GM12878 (cell line): Measurements from ENCODE around the gene TTL. TPM values are rescaled to one million over a fixed set of nuclear protein-coding genes. Genes with fewer than 3 reads are reported as not detected.
"Not testable (repeated sequence)": the region's sequence is repeated elsewhere in the genome, so short reads cannot be mapped to it uniquely, and the experiment has no call there.

Experiments used
- ATAC-seq: fragments of 200-7000 bp; cut with Tn5 transposase; 3 replicates; pipeline ENCODE4 v1.9.1; 2020; ENCODE audit warnings: mild to moderate bottlenecking, moderate library complexity
- BruUV-seq: library from RNA; stranded (reverse); fragments of 400-500 nt; replicated peaks from 2 replicates; lab custom pipeline; 2021; lab: Mats Ljungman, UMichigan
- CTCF ChIA-PET: fragments of 300-600 bp; sonication (Branson Sonifier 250); formaldehyde crosslinking; extraction: SDS; loops from one replicate; lab custom pipeline; 2021; ENCODE audit warnings: inconsistent platforms; lab: Yijun Ruan, JAX
- POLR2A ChIA-PET: fragments of 350-600 bp; formaldehyde crosslinking; extraction: SDS; loops from one replicate; lab custom pipeline; 2021; ENCODE audit warnings: inconsistent platforms; lab: Charles Lee
- RAD21 ChIA-PET: fragments of 300-600 bp; sonication (Branson Sonifier 250); formaldehyde crosslinking; loops from one replicate; lab custom pipeline; 2023; ENCODE audit warnings: antibody characterized with exemption; ENCODE audit not compliant: unreplicated experiment; lab: Charles Lee
- SMC1A ChIA-PET: fragments of 300-600 bp; sonication (Branson Sonifier 250); formaldehyde crosslinking; loops from one replicate; lab custom pipeline; 2023; ENCODE audit not compliant: unreplicated experiment, uncharacterized antibody; lab: Charles Lee
- DNase-seq: peaks from one replicate; pipeline ENCODE4 v3.0.0-alpha.2; 2011; ENCODE audit warnings: low read depth, low spot score
- FAIRE-seq: peaks from 3 replicates; lab custom pipeline; 2011; peaks lifted over from hg19 to GRCh38; lab: Jason Lieb, UNC
- H2AFZ ChIP-seq: 2 replicates; pipeline ENCODE4 v1.6.0; 2011; ENCODE audit warnings: low read depth, low read length, control low read depth; ENCODE audit not compliant: control insufficient read depth
- H3K27ac ChIP-seq: 2 replicates; pipeline ENCODE4 v1.5.1; 2011; ENCODE audit warnings: control low read depth; ENCODE audit not compliant: control insufficient read depth, insufficient read depth
- H3K27me3 ChIP-seq, 2 experiments: replicated peaks in 1 of 2; 2 replicates each; pipeline versions ENCODE4 v1.6.0 to v1.6.1; 2011; ENCODE audit warnings: low read length in 1 of 2; ENCODE audit not compliant: control insufficient read depth in 2 of 2, insufficient read depth in 2 of 2
- H3K36me3 ChIP-seq, 2 experiments: 2 replicates each; pipeline ENCODE4 v1.5.1; 2011; ENCODE audit warnings: low read length in 1 of 2; ENCODE audit not compliant: control insufficient read depth in 2 of 2, insufficient read depth in 2 of 2
- H3K4me1 ChIP-seq: 2 replicates; pipeline ENCODE4 v1.6.1; 2011; ENCODE audit warnings: mild to moderate bottlenecking, low read length, moderate library complexity, mixed read lengths; ENCODE audit not compliant: control insufficient read depth, insufficient read depth
- H3K4me2 ChIP-seq: 2 replicates; pipeline ENCODE4 v1.6.0; 2011; ENCODE audit warnings: control low read depth; ENCODE audit not compliant: control insufficient read depth, insufficient read depth
- H3K4me3 ChIP-seq: fragments of 200-600 bp; sonication (generic); 2 replicates; pipeline ENCODE4 v1.5.1; 2016
- H3K79me2 ChIP-seq: 2 replicates; pipeline ENCODE4 v1.6.0; 2011; ENCODE audit warnings: low read length; ENCODE audit not compliant: control insufficient read depth, insufficient read depth
- H3K9ac ChIP-seq: 2 replicates; pipeline ENCODE4 v1.8.0; 2011; ENCODE audit warnings: low read length, control low read depth, mixed read lengths; ENCODE audit not compliant: control insufficient read depth, insufficient read depth
- H3K9me3 ChIP-seq: replicated peaks from 3 replicates; pipeline ENCODE4 v1.5.1; 2011; ENCODE audit warnings: mild to moderate bottlenecking, low read length; ENCODE audit not compliant: control insufficient read depth, insufficient read depth
- H4K20me1 ChIP-seq: 2 replicates; pipeline ENCODE4 v1.6.0; 2011; ENCODE audit not compliant: control insufficient read depth, insufficient read depth
- IKZF1 ChIP-seq: fragments of 450-650 bp; conservative IDR thresholded peaks from 2 replicates; pipeline ENCODE4 v1.6.1; 2017; ENCODE audit warnings: antibody characterized with exemption, mild to moderate bottlenecking
- LARP7 ChIP-seq: fragments of 450-650 bp; IDR thresholded peaks from 2 replicates; pipeline ENCODE4 v1.6.1; 2017; ENCODE audit warnings: mild to moderate bottlenecking
- MEF2B ChIP-seq: fragments of 450-650 bp; IDR thresholded peaks from 2 replicates; pipeline ENCODE4 v1.6.1; 2018; ENCODE audit warnings: mild to moderate bottlenecking, moderate library complexity; ENCODE audit not compliant: partially characterized antibody, poor library complexity, severe bottlenecking
- ZBED1 ChIP-seq: IDR thresholded peaks from 2 replicates; pipeline ENCODE4 v1.6.1; 2016; ENCODE audit warnings: borderline replicate concordance
- WGBS: methylation state at CpG from one replicate; pipeline ENCODE4 v1.1.6; 2016; ENCODE audit warnings: low lambda C conversion rate; ENCODE audit not compliant: insufficient replicate concordance, insufficient coverage; ENCODE audit errors: missing lambda C conversion rate; 5-methylcytosine and 5-hydroxymethylcytosine counted together
- in situ Hi-C: fragments of 300-500 bp; cut with MboI; formaldehyde crosslinking; loops from 9 replicates; pipeline ENCODE4 v1.14.3; 2018; ENCODE audit warnings: mixed read lengths
- intact Hi-C: fragments of 100-400 bp; cut with micrococcal nuclease; formaldehyde crosslinking; loops from one replicate; pipeline ENCODE4 v1.14.2; 2022; ENCODE audit not compliant: unreplicated experiment
- polyA plus RNA-seq, 11 experiments: library from polyadenylated mRNA; depleted of rRNA in 4 of 11; unstranded in 6 of 11; stranded (reverse) in 5 of 11; fragments of >200 nt; fragmentation: Nextera tagmentation in 4 of 11; fragmentation: Illumina TruSeq in 1 of 11; extraction: Ambion mirVana in 4 of 11; extraction: Trizol in 1 of 11; gene quantifications; 1 replicate in 1 of 11; 2 replicates in 10 of 11; pipeline versions ENCODE4 v1.2.1 to v1.2.3, GENCODE V29; 2011 to 2016; ENCODE audit warnings: inconsistent platforms in 2 of 11, missing spikeins in 2 of 11, low read depth in 1 of 11
- total RNA-seq, 4 experiments: library from RNA; depleted of rRNA in 3 of 4; stranded (reverse); fragments of >200 nt in 3 of 4; fragmentation: Illumina TruSeq in 1 of 4; extraction: Trizol in 1 of 4; gene quantifications; 2 replicates each; pipeline versions ENCODE4 v1.2.1 to v1.2.3, GENCODE V29; 2013 to 2021

Gene TTL
- total and polyA plus RNA-seq, 10 of the 15 experiments (the other 5 are each of a cell fraction or from before 2014, with no cell fraction given): 3.9 to 27.1 (median 16.1) TPM

DNA sequence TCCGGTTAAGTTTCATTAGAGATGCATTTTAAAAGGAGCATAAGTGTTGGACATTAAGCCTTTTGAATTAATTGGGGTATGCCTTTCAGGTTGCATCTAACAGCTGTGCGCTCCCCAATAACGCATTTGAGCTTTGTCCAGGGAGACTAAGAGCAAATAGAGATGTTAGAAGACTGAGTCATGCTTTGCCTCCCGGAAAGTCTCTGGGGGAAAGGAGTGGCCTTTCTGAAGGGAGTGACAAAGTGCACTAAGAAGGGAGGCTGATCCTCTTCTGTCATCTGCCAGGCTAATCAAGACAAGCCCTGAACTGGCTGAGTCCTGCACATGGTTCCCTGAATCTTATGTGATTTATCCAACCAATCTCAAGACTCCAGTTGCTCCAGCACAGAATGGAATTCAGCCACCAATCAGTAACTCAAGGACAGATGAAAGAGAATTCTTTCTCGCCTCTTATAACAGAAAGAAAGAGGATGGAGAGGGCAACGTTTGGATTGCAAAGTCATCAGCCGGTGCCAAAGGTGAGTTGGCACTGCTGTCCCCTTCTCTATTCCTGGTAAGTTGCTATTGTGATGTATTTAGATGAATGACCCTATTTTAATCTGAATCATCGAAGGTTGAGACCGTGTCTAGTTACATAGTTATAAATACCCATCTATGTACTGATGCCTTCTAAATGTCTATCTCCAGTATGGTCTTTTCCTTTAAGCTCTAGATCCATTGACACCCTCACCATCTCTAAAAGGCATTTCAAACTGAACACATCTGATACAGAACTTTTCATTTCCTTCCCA lies 12.1 kb downstream of the TTL start:
- DNase-seq (no peak), ATAC-seq (no peak), FAIRE-seq (no peak)
- CTCF ChIA-PET: interaction anchor here (0.6 to 1.6 kb wide), 2 partner anchors 10 to 13 kb away, joined by 4 to 8 read pairs; no protein-coding TSS in a partner anchor
- POLR2A ChIA-PET: interaction anchor here (0.6 to 0.7 kb wide), 2 partner anchors 16 to 26 kb away, joined by 3 to 6 read pairs; no protein-coding TSS in a partner anchor
- no peak overlapping the region for H3K4me2 ChIP-seq
- 91% methylated on average over 9 of the region's 9 CpGs for WGBS
- RAD21 ChIA-PET: no interaction called here
- SMC1A ChIA-PET: interaction anchor here (1.0 to 1.3 kb wide), 2 partner anchors 10 to 23 kb away, joined by 3 to 6 read pairs; no protein-coding TSS in a partner anchor
- no peaks in the 10 kb centered on the region for H3K36me3 ChIP-seq
- H3K27ac ChIP-seq: no peak overlapping the region
- H3K4me3 ChIP-seq: no peak overlapping the region
- H3K27me3 ChIP-seq: no peaks in the 10 kb centered on the region
- no peaks in the 10 kb centered on the region for H3K79me2 ChIP-seq
- H4K20me1 ChIP-seq: no peaks in the 10 kb centered on the region
- BruUV-seq: TSS peak; percentile 43
- H2AFZ ChIP-seq: no peak overlapping the region
- in situ Hi-C loops: no loop called here
- no peaks in the 10 kb centered on the region for H3K9me3 ChIP-seq
- TF ChIP-seq ZBED1 (no peak), LARP7 (no peak), MEF2B (no peak)
- intact Hi-C loops: no loop called here
- no peak overlapping the region for H3K9ac ChIP-seq
- no peaks in the 10 kb centered on the region for H3K4me1 ChIP-seq

DNA sequence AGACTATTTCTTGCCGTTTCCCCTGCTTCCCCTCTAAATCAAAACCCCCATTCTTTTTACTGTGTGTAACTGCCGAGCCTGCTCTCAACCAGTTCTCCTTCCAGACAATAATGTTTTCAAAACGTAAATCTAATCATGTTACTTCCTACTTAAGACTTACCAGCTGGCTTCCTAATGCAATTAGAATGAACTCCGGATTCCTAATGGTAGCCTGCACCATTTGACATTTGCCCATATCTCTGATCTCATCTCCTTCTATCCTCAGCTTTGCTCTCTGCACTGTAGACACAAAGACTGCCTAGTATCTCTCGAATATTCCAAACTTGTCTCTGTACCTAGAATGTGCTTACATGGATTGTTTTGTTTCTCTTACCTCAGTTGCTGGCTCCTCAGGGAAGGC lies 12.9 kb downstream of the TTL start:
- WGBS: 76% methylated on average over 5 of the region's 5 CpGs
- no peaks in the 10 kb centered on the region for H3K27me3 ChIP-seq
- no peaks in the 10 kb centered on the region for H3K9me3 ChIP-seq
- ATAC-seq: no peak
- POLR2A ChIA-PET: interaction anchor here (0.6 kb wide), 1 partner anchor 25 kb away, joined by 6 read pairs; no protein-coding TSS in a partner anchor
- no peak overlapping the region for H3K27ac ChIP-seq
- no peak for DNase-seq
- no peaks in the 10 kb centered on the region for H3K4me1 ChIP-seq
- no peak overlapping the region for H3K4me3 ChIP-seq
- no peak for TF ChIP-seq IKZF1
- no peak overlapping the region for H3K9ac ChIP-seq
- no peaks in the 10 kb centered on the region for H4K20me1 ChIP-seq
- intact Hi-C loops (no loop called here), in situ Hi-C loops (no loop called here)
- no TSS peak for BruUV-seq
- no peak for FAIRE-seq
- H3K79me2 ChIP-seq: no peaks in the 10 kb centered on the region
- no peak overlapping the region for H3K4me2 ChIP-seq
- CTCF ChIA-PET: interaction anchor here (0.6 kb wide), 2 partner anchors 11 to 25 kb away, joined by 4 read pairs; no protein-coding TSS in a partner anchor
- H3K36me3 ChIP-seq: no peaks in the 10 kb centered on the region
- RAD21 ChIA-PET: no interaction called here
- H2AFZ ChIP-seq: no peak overlapping the region
- SMC1A ChIA-PET: no interaction called here

DNA sequence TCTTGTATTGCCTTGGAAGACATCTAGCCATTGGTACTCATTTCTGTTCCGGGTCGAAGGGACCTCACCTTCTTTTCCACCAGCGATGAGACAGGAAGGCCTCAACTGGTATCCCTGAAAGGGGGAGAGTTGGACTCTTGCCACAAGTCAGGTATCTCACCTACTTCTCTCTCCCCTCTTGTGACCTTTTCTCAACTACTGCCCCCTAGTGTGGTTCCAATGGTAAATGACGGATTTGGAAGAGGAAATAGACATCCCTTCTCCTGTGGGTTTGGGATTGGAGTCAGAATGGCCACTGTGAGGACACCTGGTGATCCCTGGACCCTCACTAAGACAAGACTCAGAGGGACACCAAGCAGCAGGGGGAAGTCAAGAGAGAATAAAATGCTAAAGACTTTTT lies 13.9 kb downstream of the TTL start:
- H4K20me1 ChIP-seq, H3K27ac ChIP-seq, H3K9me3 ChIP-seq, H3K27me3 ChIP-seq, H3K4me1 ChIP-seq, H3K4me3 ChIP-seq, CTCF ChIA-PET, intact Hi-C loops, H3K4me2 ChIP-seq, ATAC-seq, in situ Hi-C loops, RAD21 ChIA-PET, POLR2A ChIA-PET, DNase-seq, FAIRE-seq, H2AFZ ChIP-seq, BruUV-seq, H3K36me3 ChIP-seq, H3K79me2 ChIP-seq, H3K9ac ChIP-seq, SMC1A ChIA-PET: not testable (repeated sequence)
- 83% methylated on average over 4 of the region's 4 CpGs for WGBS
